ENCODE measurements around the gene NPFFR2.
"Not testable (repeated sequence)": the region's sequence is repeated elsewhere in the genome, so short reads cannot be mapped to it uniquely, and the experiment has no call there.

NPFFR2 gene

GRCh38 chr4:72031868-72032608, at the start of gene NPFFR2:
TSS of gene NPFFR2 (plus strand) at chr4:72032000. CDS start at chr4:72128592, 96,592 bp downstream.
- peak in 1 of 2 experiments; percentile 3 for DNase-seq

GRCh38 chr4:71992571-71993312, 39.1 kb upstream of the NPFFR2 start:
- DNase-seq: no peak

GRCh38 chr4:71994559-71994958, 37.2 kb upstream of the NPFFR2 start:
- no peak for DNase-seq

- DNase-seq: no peak
These were observed 36.5 kb upstream of the NPFFR2 start for GRCh38 chr4:71995297-71995696.

GRCh38 chr4:72006586-72006985, 25.2 kb upstream of the NPFFR2 start:
- DNase-seq: no peak

GRCh38 chr4:72011906-72012305, 19.9 kb upstream of the NPFFR2 start:
- no peak for DNase-seq

- no peak for DNase-seq
These were observed 15.8 kb upstream of the NPFFR2 start for GRCh38 chr4:72016011-72016410.

- DNase-seq: no peak
These were observed 12.1 kb upstream of the NPFFR2 start for GRCh38 chr4:72019688-72020087.

GRCh38 chr4:72022553-72022952, 9.2 kb upstream of the NPFFR2 start:
- no peak for DNase-seq

GRCh38 chr4:72055566-72055965, 23.8 kb downstream of the NPFFR2 start:
- DNase-seq: no peak

GRCh38 chr4:72063726-72064125, 31.9 kb downstream of the NPFFR2 start:
- no peak for DNase-seq

- DNase-seq: no peak
These were observed 35.3 kb downstream of the NPFFR2 start for GRCh38 chr4:72067051-72067450.

- DNase-seq: no peak
These were observed 42.0 kb downstream of the NPFFR2 start for GRCh38 chr4:72073816-72074215.

GRCh38 chr4:72076562-72076961, 44.8 kb downstream of the NPFFR2 start:
- DNase-seq: no peak

- no peak for DNase-seq
These were observed 45.5 kb downstream of the NPFFR2 start for GRCh38 chr4:72077346-72077745.

GRCh38 chr4:72084587-72085011, 52.8 kb downstream of the NPFFR2 start:
- DNase-seq: no peak

GRCh38 chr4:72090606-72091005, 58.8 kb downstream of the NPFFR2 start:
- DNase-seq: not testable (repeated sequence)

- DNase-seq: peak; percentile 1 to 4
These were observed 62.4 kb downstream of the NPFFR2 start for GRCh38 chr4:72094059-72094797.

GRCh38 chr4:72107456-72107855, 75.7 kb downstream of the NPFFR2 start:
- no peak for DNase-seq

- no peak for DNase-seq
These were observed 77.6 kb downstream of the NPFFR2 start for GRCh38 chr4:72109364-72109763.

- no peak for DNase-seq
These were observed 78.2 kb downstream of the NPFFR2 start for GRCh38 chr4:72109959-72110497.

GRCh38 chr4:72110886-72111285, 79.1 kb downstream of the NPFFR2 start:
- no peak for DNase-seq

- DNase-seq: no peak
These were observed 80.1 kb downstream of the NPFFR2 start for GRCh38 chr4:72111863-72112262.

Data from NCI-H2081 (cell line).